Osteoblast (primary cell): ENCODE data around the gene HDAC4. TPM values are rescaled to one million over a fixed set of nuclear protein-coding genes. Genes with fewer than 3 reads are reported as not detected.

Experiments
- DNase-seq: peaks from one replicate; pipeline ENCODE4 v3.0.0; 2011; ENCODE audit warnings: low spot score, mixed read lengths; ENCODE audit not compliant: insufficient read length; ENCODE audit errors: missing footprints
- H2AFZ ChIP-seq: 2 replicates; pipeline ENCODE4 v1.6.0; 2011; ENCODE audit warnings: mild to moderate bottlenecking, low read length
- H3K27ac ChIP-seq: 2 replicates; pipeline ENCODE4 v1.5.1; 2011; ENCODE audit warnings: mild to moderate bottlenecking, low read depth, low read length, moderate library complexity
- H3K27me3 ChIP-seq: 2 replicates; pipeline ENCODE4 v1.6.0; 2012; ENCODE audit warnings: mild to moderate bottlenecking, control low read depth, inconsistent platforms, low read length, moderate library complexity; ENCODE audit not compliant: insufficient read depth
- H3K36me3 ChIP-seq: 2 replicates; pipeline ENCODE4 v1.5.1; 2011; ENCODE audit warnings: mild to moderate bottlenecking, low read length, control low read depth, moderate library complexity; ENCODE audit not compliant: insufficient read depth
- H3K4me1 ChIP-seq: 2 replicates; pipeline ENCODE4 v1.5.1; 2011; ENCODE audit warnings: mild to moderate bottlenecking, low read length, control low read depth, moderate library complexity; ENCODE audit not compliant: insufficient read depth
- H3K4me2 ChIP-seq: 2 replicates; pipeline ENCODE4 v1.6.0; 2011; ENCODE audit warnings: mild to moderate bottlenecking, low read length; ENCODE audit not compliant: insufficient read depth
- H3K4me3 ChIP-seq: fragments of 200-600 bp; sonication (generic); 3 replicates; pipeline ENCODE4 v1.5.1; 2012; ENCODE audit warnings: mild to moderate bottlenecking, low read length, inconsistent platforms; ENCODE audit not compliant: insufficient read depth
- H3K79me2 ChIP-seq: 2 replicates; pipeline ENCODE4 v1.6.0; 2012; ENCODE audit warnings: mild to moderate bottlenecking, low read length, control low read depth, inconsistent platforms; ENCODE audit not compliant: insufficient read depth
- H3K9me3 ChIP-seq: 2 replicates; pipeline ENCODE4 v1.5.1; 2011; ENCODE audit warnings: low read depth, low read length, control low read depth
- H4K20me1 ChIP-seq: 2 replicates; pipeline ENCODE4 v1.6.0; 2012; ENCODE audit warnings: mild to moderate bottlenecking, low read length, control low read depth; ENCODE audit not compliant: insufficient read depth
- total RNA-seq: library from RNA; depleted of rRNA; stranded (reverse); fragments of >200 nt; gene quantifications from 2 replicates; pipeline ENCODE4 v1.2.3, GENCODE V29; 2012
- TF ChIP-seq, protein P1 (sequence below): IDR thresholded peaks from 2 replicates; pipeline ENCODE4 v1.5.1; 2011; ENCODE audit warnings: mild to moderate bottlenecking, low read depth, low read length, moderate library complexity; ENCODE audit errors: extremely low read depth

HDAC4 gene
- total RNA-seq, 1 donor = 30.8 TPM

DNA sequence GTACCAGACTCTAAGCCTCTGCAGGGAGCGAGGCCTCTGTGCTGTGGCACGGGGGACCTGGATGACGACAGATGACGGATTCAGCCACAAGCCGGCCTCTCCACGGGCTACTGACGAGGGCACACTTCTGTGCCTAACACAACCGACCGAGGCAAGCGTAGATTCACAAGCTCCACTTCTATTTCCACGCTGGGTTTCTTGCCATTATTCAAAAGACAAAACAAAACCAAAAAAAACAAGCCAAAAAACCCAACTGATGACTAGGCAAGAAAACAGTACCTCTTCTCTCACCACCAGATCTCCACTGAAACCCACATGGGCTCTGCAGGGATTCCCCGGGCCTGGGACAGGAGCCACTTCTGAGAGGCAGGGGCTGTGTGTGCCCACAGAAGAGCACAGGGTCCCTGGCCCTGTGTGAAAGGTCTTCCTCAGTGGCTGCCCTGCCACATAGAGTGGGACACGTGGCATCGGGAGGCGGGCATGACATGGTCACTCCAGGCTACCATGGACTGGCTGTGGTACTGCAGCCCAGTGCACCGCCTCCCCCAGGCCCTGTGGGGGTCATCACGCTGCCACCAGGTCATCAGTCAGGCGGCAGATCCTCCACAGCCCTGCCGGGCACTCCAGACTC, 254.7 kb downstream of the HDAC4 start:
- H4K20me1 ChIP-seq = no peaks in the 10 kb centered on the region
- no peak overlapping the region for H2AFZ ChIP-seq
- no peaks in the 10 kb centered on the region for H3K9me3 ChIP-seq
- TF ChIP-seq, protein P1, sequence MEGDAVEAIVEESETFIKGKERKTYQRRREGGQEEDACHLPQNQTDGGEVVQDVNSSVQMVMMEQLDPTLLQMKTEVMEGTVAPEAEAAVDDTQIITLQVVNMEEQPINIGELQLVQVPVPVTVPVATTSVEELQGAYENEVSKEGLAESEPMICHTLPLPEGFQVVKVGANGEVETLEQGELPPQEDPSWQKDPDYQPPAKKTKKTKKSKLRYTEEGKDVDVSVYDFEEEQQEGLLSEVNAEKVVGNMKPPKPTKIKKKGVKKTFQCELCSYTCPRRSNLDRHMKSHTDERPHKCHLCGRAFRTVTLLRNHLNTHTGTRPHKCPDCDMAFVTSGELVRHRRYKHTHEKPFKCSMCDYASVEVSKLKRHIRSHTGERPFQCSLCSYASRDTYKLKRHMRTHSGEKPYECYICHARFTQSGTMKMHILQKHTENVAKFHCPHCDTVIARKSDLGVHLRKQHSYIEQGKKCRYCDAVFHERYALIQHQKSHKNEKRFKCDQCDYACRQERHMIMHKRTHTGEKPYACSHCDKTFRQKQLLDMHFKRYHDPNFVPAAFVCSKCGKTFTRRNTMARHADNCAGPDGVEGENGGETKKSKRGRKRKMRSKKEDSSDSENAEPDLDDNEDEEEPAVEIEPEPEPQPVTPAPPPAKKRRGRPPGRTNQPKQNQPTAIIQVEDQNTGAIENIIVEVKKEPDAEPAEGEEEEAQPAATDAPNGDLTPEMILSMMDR = no peak
- no peaks in the 10 kb centered on the region for H3K79me2 ChIP-seq
- DNase-seq = no peak
- no peak overlapping the region for H3K27ac ChIP-seq
- no peaks in the 10 kb centered on the region for H3K36me3 ChIP-seq
- no peaks in the 10 kb centered on the region for H3K27me3 ChIP-seq
- H3K4me1 ChIP-seq = no peaks in the 10 kb centered on the region
- no peak overlapping the region for H3K4me2 ChIP-seq
- H3K4me3 ChIP-seq = no peak overlapping the region

DNA sequence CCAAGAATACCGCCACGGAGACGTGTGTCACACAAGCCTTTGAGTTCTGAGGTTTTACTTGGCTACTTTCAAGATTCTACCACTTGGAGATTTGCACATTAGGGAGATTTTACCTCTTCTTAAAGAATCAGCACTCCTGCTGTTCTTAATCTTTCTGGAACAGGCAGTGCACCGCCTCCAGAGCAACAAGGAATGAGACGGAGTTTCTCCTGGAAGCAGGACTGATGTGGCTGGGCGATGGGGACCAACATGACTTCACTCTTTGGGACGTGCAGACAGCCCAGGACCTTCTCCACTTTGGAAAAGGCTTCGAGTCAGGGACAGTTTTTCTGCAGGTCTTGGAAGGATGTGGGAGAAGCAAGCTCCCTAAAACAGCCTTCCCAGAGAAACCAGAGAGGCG, 255.2 kb downstream of the HDAC4 start:
- DNase-seq = no peak
- Histone ChIP-seq H3K4me2 (no peak overlapping the region), H3K27me3 (no peaks in the 10 kb centered on the region), H2AFZ (no peak overlapping the region), H3K4me3 (no peak overlapping the region), H3K79me2 (no peaks in the 10 kb centered on the region), H3K4me1 (peaks cover 4% of the 10 kb centered on the region), H3K36me3 (no peaks in the 10 kb centered on the region), H3K27ac (no peak overlapping the region), H3K9me3 (no peaks in the 10 kb centered on the region), H4K20me1 (no peaks in the 10 kb centered on the region)
- TF ChIP-seq, protein P1 = no peak

DNA sequence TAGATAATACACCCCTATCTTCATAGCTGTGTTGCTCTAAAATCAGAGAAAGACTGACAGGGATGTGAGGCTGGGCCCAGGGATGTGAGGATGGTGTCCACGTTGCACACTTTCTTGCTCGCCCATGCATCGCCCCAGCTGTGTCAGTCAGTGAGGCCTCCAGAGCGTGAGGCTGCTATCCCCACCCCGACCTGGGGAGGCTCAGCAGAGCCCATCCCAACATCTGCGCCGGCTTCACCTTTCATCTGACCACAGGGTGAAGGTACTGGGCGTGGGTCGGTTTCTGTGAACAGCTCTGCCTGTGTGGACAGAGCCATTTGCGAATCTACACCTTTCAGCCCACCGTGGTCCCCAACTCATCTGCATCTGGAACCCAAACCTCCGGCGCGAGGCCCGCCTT, 255.7 kb downstream of the HDAC4 start:
- H2AFZ ChIP-seq = no peak overlapping the region

DNA sequence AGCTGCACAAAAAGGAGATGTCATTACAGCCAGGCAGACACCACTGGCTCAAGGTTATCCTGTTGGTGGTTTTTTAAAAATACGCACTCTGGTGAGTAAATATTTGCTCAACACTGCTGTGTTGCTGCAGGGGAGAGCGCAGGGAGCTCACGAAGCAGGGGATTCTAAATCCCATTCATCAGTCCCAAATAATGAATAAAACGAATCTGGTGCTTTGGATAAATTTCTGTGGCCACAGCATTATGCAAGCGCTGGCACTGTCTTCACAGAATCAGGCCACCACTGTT, 256.2 kb downstream of the HDAC4 start:
- Histone ChIP-seq H3K4me1 (peaks cover 10% of the 10 kb centered on the region), H3K4me2 (no peak overlapping the region), H3K9me3 (no peaks in the 10 kb centered on the region), H3K27ac (no peak overlapping the region), H3K4me3 (no peak overlapping the region), H3K27me3 (no peaks in the 10 kb centered on the region), H2AFZ (no peak overlapping the region), H3K79me2 (no peaks in the 10 kb centered on the region), H4K20me1 (no peaks in the 10 kb centered on the region), H3K36me3 (no peaks in the 10 kb centered on the region)
- TF ChIP-seq, protein P1 = no peak
- DNase-seq = no peak

More for the DNA sequence above, 255.7 kb downstream of the HDAC4 start:
- Histone ChIP-seq H3K4me1 (peaks cover 9% of the 10 kb centered on the region), H4K20me1 (no peaks in the 10 kb centered on the region), H3K36me3 (no peaks in the 10 kb centered on the region), H3K27me3 (no peaks in the 10 kb centered on the region), H3K4me2 (no peak overlapping the region), H3K79me2 (no peaks in the 10 kb centered on the region), H3K9me3 (no peaks in the 10 kb centered on the region), H3K4me3 (no peak overlapping the region), H3K27ac (no peak overlapping the region)
- no peak for DNase-seq
- TF ChIP-seq, protein P1 = no peak
